Loucy (cell line): ENCODE data around the gene CFAP65.

Experiments used
- H2AFZ ChIP-seq: fragments of 200-600 bp; sonication (generic); 2 replicates; pipeline ENCODE4 v1.6.0; 2016; ENCODE audit warnings: antibody characterized with exemption, mild to moderate bottlenecking, low read length, moderate library complexity
- H3F3A ChIP-seq: fragments of 200-600 bp; 2 replicates; pipeline ENCODE4 v1.6.0; 2016; ENCODE audit warnings: antibody characterized with exemption, low read depth, mild to moderate bottlenecking
- H3K27me3 ChIP-seq: fragments of 200-600 bp; sonication (generic); 2 replicates; pipeline ENCODE4 v1.6.1; 2014; ENCODE audit warnings: low read length, mild to moderate bottlenecking; ENCODE audit not compliant: insufficient read depth, poor library complexity, severe bottlenecking
- H3K36me3 ChIP-seq: fragments of 200-600 bp; sonication (generic); 2 replicates; pipeline ENCODE4 v1.6.1; 2016; ENCODE audit warnings: low read length; ENCODE audit not compliant: insufficient read depth
- H3K4me1 ChIP-seq: fragments of 200-600 bp; sonication (generic); 2 replicates; pipeline ENCODE4 v1.5.1; 2014; ENCODE audit warnings: low read length, mild to moderate bottlenecking; ENCODE audit not compliant: insufficient read depth, poor library complexity, severe bottlenecking
- H3K4me2 ChIP-seq: fragments of 200-600 bp; sonication (generic); 2 replicates; pipeline ENCODE4 v1.6.0; 2014; ENCODE audit warnings: antibody characterized with exemption, low read length, low read depth, mild to moderate bottlenecking; ENCODE audit not compliant: poor library complexity, severe bottlenecking
- H3K4me3 ChIP-seq: fragments of 200-600 bp; sonication (generic); 2 replicates; pipeline ENCODE4 v1.5.1; 2014; ENCODE audit warnings: low read length, mild to moderate bottlenecking, mixed read lengths; ENCODE audit not compliant: poor library complexity, severe bottlenecking
- H3K79me2 ChIP-seq: fragments of 200-600 bp; sonication (generic); 2 replicates; pipeline ENCODE4 v1.6.1; 2014; ENCODE audit warnings: low read length; ENCODE audit not compliant: insufficient read depth
- H3K9ac ChIP-seq: fragments of 200-600 bp; sonication (generic); 2 replicates; pipeline ENCODE4 v1.6.0; 2014; ENCODE audit warnings: mild to moderate bottlenecking, low read depth, low read length, moderate library complexity; ENCODE audit not compliant: poor library complexity, severe bottlenecking
- H3K9me2 ChIP-seq: fragments of 200-600 bp; sonication (generic); replicated peaks from 2 replicates; pipeline ENCODE4 v1.6.1; 2016; ENCODE audit warnings: low read depth, low read length, mixed read lengths
- H3K9me3 ChIP-seq: fragments of 200-600 bp; sonication (generic); 2 replicates; pipeline ENCODE4 v1.6.1; 2014; ENCODE audit warnings: mild to moderate bottlenecking, antibody characterized with exemption, low read length, low read depth; ENCODE audit not compliant: insufficient read depth
- H4K20me1 ChIP-seq: fragments of 200-600 bp; sonication (generic); 2 replicates; pipeline ENCODE4 v1.6.0; 2014; ENCODE audit warnings: antibody characterized with exemption, low read length, mild to moderate bottlenecking; ENCODE audit not compliant: insufficient read depth, poor library complexity, severe bottlenecking
- EZH2phosphoT487 ChIP-seq: fragments of 200-600 bp; IDR thresholded peaks from 2 replicates; pipeline ENCODE4 v1.6.1; 2018; ENCODE audit warnings: antibody characterized with exemption, mild to moderate bottlenecking, moderate library complexity, borderline replicate concordance
- TF ChIP-seq, protein P1 (sequence below): fragments of 200-600 bp; sonication (generic); conservative IDR thresholded peaks from 2 replicates; pipeline ENCODE4 v1.5.1; 2014; ENCODE audit warnings: mild to moderate bottlenecking, antibody characterized with exemption, low read length

The CFAP65 gene

DNA sequence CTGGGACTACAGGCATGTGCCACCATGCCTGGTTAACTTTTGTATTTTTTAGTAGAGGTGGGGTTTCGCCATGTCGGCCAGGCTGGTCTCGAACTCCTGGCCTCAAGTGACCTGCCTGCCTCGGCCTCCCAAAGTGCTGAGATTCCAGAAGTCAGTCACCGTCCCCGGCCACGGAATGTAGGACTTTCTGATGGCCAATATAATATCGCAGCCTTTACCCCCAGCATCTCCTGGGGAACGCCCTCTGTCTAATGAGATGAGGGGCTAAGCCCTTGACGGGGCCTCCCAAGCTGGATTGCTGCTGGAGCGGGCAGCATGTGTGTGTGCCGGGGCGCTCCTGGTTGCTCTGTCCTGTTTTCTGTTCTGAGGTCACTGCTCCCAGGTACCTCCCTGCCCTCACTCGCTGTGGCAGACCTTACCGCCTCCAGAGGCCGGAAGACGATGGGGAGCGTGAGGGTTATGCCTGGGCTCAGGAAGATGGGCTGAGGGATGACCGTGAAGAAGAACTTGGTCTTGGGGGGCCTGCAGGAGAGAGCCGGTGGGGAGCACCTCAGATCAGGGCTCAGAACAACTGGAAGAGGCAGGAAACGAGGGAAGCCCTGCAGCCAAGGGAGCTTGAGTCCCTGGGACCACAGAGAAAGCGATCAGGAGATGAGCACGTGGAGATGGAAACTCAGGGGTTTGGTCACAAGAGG is 9.1 kb downstream of the CFAP65 start:
- Histone ChIP-seq H3K4me2 (no peak overlapping the region), H3K27me3 (no peaks in the 10 kb centered on the region), H3K9me3 (no peaks in the 10 kb centered on the region), H4K20me1 (no peaks in the 10 kb centered on the region), H3K4me1 (no peaks in the 10 kb centered on the region), H3K79me2 (no peaks in the 10 kb centered on the region), H3F3A (no peaks in the 10 kb centered on the region), H3K9ac (no peak overlapping the region), H3K4me3 (no peak overlapping the region), H3K9me2 (no peaks in the 10 kb centered on the region), H3K36me3 (no peaks in the 10 kb centered on the region), H2AFZ (no peak overlapping the region)
- TF ChIP-seq, protein P1, sequence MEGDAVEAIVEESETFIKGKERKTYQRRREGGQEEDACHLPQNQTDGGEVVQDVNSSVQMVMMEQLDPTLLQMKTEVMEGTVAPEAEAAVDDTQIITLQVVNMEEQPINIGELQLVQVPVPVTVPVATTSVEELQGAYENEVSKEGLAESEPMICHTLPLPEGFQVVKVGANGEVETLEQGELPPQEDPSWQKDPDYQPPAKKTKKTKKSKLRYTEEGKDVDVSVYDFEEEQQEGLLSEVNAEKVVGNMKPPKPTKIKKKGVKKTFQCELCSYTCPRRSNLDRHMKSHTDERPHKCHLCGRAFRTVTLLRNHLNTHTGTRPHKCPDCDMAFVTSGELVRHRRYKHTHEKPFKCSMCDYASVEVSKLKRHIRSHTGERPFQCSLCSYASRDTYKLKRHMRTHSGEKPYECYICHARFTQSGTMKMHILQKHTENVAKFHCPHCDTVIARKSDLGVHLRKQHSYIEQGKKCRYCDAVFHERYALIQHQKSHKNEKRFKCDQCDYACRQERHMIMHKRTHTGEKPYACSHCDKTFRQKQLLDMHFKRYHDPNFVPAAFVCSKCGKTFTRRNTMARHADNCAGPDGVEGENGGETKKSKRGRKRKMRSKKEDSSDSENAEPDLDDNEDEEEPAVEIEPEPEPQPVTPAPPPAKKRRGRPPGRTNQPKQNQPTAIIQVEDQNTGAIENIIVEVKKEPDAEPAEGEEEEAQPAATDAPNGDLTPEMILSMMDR = no peak
- no peak for TF ChIP-seq EZH2phosphoT487

DNA sequence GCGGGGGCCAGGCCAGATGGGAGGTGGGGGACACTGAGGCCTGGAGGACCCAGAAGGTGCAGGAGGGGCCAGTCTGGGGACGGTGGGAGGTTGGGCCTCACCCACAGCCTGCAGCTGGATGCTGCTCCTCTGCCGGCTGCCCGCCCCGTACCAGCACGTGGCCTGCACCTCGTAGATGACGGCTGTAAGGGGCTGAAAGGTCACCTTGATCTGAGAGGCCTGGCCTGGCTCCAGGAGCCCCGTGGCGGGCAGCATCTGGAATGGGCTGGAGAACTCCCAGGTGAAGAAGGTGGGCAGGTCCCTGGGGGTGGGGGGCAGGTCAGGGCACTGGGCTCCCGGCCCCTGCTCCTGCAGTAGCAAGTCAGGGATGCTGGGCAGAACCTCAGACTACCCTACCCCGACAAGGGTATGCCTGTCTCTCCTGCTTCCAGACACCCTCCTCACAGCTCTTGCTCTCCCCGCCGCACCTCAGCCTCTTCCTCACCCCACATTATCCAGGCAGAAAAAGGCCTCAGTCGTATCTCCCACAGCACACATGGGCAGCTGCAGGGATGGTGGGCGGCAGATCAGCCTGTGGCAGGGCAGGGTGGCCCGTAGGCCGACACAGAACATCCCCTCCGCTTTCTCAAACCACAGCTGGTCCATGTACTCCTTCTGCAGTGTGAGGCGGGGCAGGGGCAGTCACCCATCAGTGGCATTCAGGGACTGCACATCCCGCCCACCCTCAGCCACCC is 10.1 kb downstream of the CFAP65 start:
- H3K9me3 ChIP-seq = no peaks in the 10 kb centered on the region
- no peak overlapping the region for H3K4me2 ChIP-seq
- H4K20me1 ChIP-seq = no peaks in the 10 kb centered on the region
- no peaks in the 10 kb centered on the region for H3F3A ChIP-seq
- no peak overlapping the region for H3K9ac ChIP-seq
- H3K79me2 ChIP-seq = no peaks in the 10 kb centered on the region
- no peak overlapping the region for H3K4me3 ChIP-seq
- H3K27me3 ChIP-seq = no peaks in the 10 kb centered on the region
- H3K9me2 ChIP-seq = no peaks in the 10 kb centered on the region
- no peak overlapping the region for H2AFZ ChIP-seq
- TF ChIP-seq EZH2phosphoT487 = no peak
- TF ChIP-seq, protein P1 = no peak
- no peaks in the 10 kb centered on the region for H3K4me1 ChIP-seq
- no peaks in the 10 kb centered on the region for H3K36me3 ChIP-seq

GRCh38 chr2:219030177-219030940 is 11.0 kb downstream of the CFAP65 start:
- Histone ChIP-seq H4K20me1 (no peaks in the 10 kb centered on the region), H3K27me3 (no peaks in the 10 kb centered on the region), H3F3A (no peaks in the 10 kb centered on the region), H3K4me3 (no peak overlapping the region), H3K4me1 (no peaks in the 10 kb centered on the region), H3K9me2 (no peaks in the 10 kb centered on the region), H2AFZ (no peak overlapping the region), H3K9ac (no peak overlapping the region), H3K9me3 (no peaks in the 10 kb centered on the region), H3K79me2 (no peaks in the 10 kb centered on the region), H3K4me2 (no peak overlapping the region), H3K36me3 (no peaks in the 10 kb centered on the region)
- TF ChIP-seq EZH2phosphoT487 = no peak
- TF ChIP-seq, protein P1 = no peak
